Choroid plexus epithelial cell (primary cell): ENCODE data around the gene QSOX2.

Experiments
- DNase-seq: peaks from one replicate; pipeline ENCODE4 v3.0.0-alpha.2; 2010; ENCODE audit warnings: low read depth
- H3K4me3 ChIP-seq: 2 replicates; pipeline ENCODE4 v1.5.1; 2011; ENCODE audit warnings: low read depth, mild to moderate bottlenecking, control low read depth, low read length, moderate library complexity
- TF ChIP-seq, protein P1 (sequence below): conservative IDR thresholded peaks from 2 replicates; pipeline ENCODE4 v1.5.1; 2011; ENCODE audit warnings: low read depth, mild to moderate bottlenecking, control low read depth, inconsistent platforms, low read length, moderate library complexity

The QSOX2 gene

DNA sequence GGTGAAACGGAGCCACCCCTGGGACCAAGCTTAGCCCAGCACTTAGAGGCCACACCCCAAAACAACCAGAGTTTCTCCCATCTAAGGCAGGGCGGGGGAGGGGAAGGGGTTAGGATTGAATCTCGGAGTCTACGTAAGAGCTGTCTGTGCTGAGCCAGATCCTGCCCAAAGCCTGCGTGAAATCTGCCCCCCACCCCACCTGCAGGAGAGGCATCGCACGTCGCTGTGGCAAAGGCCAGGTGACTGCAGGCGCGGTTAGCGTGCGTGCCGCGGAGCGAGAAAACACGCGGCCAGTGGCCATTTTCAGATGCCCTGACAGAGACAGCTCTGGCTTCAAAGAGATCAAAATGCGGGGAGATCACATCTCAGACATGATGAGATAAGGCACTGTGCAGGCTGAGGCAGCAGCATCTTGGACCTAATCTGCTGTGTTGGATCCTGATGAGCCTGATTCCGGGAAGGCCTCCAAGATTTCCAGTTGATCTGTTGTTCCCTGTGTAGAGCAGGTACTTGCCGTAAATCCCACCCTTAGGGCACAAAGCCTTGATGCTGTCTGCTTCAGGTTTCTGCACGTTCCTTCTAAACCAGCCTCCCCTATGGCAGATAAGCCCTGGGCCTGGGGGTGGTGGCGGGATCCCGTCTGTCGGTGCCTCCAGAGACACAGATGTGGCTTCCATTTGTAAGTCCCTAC is 2.5 kb upstream of the QSOX2 start:
- H3K4me3 ChIP-seq = no peak overlapping the region
- TF ChIP-seq, protein P1, sequence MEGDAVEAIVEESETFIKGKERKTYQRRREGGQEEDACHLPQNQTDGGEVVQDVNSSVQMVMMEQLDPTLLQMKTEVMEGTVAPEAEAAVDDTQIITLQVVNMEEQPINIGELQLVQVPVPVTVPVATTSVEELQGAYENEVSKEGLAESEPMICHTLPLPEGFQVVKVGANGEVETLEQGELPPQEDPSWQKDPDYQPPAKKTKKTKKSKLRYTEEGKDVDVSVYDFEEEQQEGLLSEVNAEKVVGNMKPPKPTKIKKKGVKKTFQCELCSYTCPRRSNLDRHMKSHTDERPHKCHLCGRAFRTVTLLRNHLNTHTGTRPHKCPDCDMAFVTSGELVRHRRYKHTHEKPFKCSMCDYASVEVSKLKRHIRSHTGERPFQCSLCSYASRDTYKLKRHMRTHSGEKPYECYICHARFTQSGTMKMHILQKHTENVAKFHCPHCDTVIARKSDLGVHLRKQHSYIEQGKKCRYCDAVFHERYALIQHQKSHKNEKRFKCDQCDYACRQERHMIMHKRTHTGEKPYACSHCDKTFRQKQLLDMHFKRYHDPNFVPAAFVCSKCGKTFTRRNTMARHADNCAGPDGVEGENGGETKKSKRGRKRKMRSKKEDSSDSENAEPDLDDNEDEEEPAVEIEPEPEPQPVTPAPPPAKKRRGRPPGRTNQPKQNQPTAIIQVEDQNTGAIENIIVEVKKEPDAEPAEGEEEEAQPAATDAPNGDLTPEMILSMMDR = no peak
- no peak for DNase-seq

DNA sequence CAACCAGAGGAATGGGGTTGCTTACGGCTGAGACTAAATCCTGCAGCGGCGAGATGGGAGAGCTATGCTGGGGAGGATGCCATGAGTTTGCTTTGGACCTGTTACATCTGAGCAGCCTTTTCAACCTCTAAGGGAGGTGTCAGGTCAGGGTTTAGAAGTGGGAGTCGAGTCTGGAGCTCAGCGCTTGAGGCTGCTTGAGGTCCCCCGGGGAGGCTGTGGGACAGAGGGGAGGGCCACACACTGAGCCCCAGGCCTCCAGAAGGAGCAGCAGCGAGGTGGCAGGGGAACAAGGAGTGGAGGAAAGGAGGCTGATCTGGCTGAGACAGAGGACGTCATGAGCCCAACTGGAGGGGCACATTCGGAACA is 1.9 kb upstream of the QSOX2 start:
- DNase-seq = no peak
- TF ChIP-seq, protein P1 = no peak
- no peak overlapping the region for H3K4me3 ChIP-seq

DNA sequence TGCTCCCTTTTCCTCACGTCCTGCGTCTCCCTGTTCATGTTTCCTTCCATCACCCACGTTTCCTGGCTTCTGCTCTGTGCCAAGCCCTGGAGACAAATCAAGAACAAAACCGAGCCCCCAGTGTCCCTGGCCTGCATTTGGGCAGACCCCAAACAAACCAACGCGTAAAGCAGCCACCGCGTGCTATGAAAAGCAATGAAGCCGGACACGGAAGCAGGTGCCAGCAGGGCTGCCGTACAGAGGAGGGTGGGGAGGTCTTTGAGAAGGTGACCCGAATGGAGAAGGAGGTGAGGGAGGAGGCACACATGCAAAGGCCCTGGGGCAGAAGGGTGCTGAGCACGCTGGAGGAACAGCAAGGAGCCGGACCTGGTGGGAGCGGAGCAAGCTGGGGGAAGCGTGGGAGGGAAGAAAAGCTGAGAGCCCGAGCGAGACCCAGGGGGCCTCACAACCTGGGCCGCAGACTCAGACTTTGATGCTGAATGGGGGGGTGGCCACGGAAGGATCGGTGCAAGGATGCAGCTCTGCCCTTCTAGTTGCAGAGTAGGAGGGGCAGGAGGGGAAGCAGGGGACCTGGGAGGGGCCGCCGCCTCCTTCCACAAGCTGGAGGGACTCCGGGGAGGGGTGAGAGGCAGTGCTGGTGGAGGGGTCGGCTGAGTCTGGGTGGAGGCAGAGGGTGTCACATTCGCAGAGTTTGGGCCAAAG is 1.4 kb upstream of the QSOX2 start:
- H3K4me3 ChIP-seq = no peak overlapping the region
- no peak for DNase-seq
- TF ChIP-seq, protein P1 = no peak

DNA sequence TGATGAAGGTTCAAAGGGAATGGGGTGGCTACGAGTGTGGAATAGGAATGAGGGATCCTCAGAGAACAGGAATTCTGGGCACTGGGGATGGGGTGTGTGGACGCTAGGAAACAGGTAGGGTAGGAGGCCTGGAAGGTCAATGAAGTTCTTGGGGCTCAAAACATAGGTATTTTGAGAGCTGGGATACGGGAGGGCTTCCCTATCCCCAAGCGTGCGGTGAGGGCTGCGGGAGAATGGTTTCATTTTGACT is 718 bp downstream of the QSOX2 start:
- TF ChIP-seq, protein P1 = no peak
- H3K4me3 ChIP-seq = peak overlapping the region; percentile 75
- DNase-seq = no peak

DNA sequence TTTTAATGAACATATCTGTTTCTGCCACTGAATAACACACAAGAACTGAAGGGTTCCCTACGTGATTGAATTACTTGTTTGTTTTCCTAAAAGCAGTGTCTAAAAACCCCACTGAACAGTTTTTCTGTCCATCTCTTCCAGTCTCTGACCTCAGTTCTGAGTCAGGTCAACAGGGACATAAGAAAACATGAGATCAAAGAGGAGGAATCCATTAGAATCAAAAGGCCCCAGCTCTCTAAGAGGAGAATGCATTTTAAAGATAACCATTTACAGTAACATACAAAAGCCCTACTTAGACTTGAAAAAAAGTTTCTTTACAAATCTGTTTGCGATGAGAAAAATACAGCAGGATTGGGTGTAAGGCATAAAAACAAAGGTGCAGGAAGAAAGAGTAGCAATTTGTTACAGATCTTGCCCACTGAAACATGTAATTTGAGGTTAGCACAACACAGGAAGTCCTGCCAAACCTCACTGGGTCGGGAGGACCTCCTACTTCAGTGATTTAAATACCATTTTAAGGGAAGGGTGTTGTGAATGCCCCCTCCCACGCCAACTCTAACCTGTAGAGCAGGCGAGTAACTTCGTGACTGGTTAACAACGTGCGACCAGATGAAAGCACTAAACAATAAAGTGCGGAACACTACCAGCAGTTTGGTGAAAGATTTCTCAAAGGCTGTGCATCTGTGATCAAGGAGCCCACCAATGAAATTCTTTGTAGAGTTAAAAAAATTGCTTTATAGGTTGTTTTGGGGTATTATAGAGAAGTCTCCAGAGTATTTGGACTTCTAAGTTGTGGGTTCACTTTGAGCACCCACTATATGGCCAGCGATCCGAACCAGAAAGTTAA is 1.3 kb downstream of the QSOX2 start:
- H3K4me3 ChIP-seq = peak overlapping the region; percentile 75
- DNase-seq = peak; percentile 16
- TF ChIP-seq, protein P1 = no peak

DNA sequence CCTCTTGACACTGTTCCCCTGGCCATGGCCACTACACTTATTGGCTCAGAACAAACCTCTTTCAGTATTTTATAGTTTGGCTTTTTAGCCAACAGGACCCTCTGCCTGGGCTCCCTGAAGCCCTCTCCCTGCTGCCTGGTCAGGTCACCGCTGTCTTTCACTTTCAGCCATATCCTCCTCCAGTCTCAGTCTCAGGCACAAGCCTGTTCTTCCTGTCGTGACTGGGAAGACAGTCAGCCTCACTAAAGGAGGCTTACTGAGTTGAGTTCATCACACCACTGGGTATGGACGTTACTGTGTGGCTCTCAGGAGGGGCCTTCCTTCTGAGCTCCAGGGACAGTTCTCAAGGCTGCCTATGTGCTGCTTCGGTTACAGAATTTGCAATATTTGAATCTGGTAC is 2.0 kb downstream of the QSOX2 start:
- TF ChIP-seq, protein P1 = no peak
- no peak for DNase-seq

More for the DNA sequence above, 2.0 kb downstream of the QSOX2 start:
- H3K4me3 ChIP-seq = no peak overlapping the region
